Stimulated activated CD8-positive, alpha-beta memory T cell treated with anti-CD3 and anti-CD28 coated beads, Interleukin-4, amount 100 ng/mL, for 48 hours (primary cell): ENCODE data around the gene NEXN.
"Not testable (repeated sequence)": the region's sequence is repeated elsewhere in the genome, so short reads cannot be mapped to it uniquely, and the experiment has no call there.

Source experiments
- DNase-seq: peaks from one replicate; pipeline ENCODE4 v3.0.0-alpha.2; 2020

Gene NEXN

DNA sequence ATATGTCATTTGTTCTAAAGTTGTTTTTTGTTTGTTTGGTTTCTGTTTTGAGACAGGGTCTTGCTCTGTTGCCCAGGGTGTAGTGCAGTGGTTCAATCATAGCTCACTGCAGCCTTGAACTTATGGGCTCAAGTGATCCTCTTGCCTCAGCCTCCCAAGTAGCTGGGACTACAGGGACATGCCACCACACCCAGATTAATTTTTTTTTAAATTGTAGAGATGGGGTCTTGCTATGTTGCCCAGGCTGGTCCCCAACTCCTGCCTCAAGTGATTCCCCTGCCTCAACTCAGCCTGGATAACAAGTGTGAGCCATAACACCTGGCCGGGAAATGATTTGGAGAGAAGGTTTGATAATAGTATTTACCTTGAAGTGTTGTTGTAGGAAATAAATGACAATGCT lies 18.2 kb downstream of the NEXN start:
- no peak for DNase-seq

DNA sequence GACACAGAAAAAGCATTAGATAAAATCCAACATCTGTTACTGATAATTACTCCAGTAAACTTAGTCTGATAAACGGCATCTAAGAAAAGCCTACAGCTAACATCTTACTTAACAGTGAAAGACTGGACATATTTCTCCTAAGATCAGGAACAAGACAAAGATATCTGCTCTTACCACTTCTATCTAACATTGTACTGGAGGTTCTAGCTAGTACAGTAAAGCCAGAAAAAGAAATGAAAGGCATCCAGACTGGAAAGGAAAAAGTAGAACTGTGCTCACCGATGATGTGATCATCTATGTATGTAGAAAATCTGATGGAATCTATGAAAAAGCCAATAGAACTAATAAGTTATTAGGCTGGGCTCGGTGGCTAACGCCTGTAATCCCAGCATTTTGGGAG lies 21.7 kb downstream of the NEXN start:
- DNase-seq = no peak

GRCh38 chr1:77918918-77919317 lies 30.5 kb downstream of the NEXN start:
- DNase-seq = not testable (repeated sequence)

GRCh38 chr1:77925518-77925917 lies 37.1 kb downstream of the NEXN start:
- no peak for DNase-seq

DNA sequence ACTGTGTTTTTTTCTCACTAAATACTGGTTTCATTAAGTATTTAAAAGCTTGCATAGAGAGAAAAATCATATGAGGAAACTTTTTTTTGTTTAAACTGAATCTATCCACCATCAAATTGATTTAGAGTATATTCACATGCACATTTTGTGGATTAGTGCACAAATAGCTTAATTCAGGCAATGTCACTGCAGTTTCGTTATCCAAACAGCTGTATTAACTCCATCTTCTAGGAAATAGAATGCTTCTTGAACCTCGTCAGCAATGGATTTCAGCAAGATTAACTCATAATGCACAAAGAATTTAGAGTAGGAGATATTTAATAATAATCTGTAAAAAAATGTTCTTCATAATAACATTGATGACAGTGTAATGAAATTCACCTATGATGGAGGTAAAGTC lies 37.5 kb downstream of the NEXN start:
- no peak for DNase-seq

- no peak for DNase-seq
Observed at GRCh38 chr1:77926561-77927357, 38.3 kb downstream of the NEXN start.

DNA sequence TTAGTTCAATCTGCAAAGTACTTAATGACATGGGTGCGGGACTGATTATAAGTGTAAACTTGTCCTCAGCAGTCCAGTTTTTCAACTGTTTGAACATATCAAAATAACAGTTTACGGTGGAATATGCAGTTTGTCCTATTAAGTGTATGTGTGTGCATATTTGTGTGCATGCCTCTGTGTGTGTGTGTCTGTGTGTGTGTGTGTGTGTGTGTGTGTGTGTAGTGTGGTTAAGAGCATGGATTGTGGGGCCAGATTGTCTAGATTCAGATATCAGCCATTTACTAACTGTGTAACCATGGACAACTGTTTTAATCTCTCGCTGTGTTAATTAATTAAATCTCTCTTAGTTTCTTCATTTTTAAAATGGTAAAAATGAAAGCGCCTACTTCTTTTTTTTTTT lies 39.0 kb downstream of the NEXN start:
- DNase-seq = no peak

DNA sequence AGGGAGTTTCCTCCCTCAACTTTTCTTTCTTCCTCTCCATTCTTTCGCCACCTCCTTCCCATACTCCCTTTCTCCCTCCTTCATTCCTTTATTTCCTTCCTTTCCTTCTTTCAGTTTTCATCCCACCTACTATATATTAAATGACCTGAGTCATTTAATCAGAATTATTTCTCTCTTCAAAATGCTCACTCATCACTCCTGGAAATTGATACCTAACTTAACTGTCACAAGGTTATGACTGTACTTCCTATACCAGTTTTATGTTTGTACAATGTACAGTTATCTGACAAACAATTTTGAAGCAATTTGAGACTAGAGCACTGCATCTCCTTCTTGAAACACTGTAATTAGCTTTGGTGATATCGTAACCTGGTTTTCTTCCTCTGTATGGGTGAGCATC lies 41.4 kb downstream of the NEXN start:
- no peak for DNase-seq

GRCh38 chr1:77938651-77939050 lies 50.2 kb downstream of the NEXN start:
- no peak for DNase-seq

DNA sequence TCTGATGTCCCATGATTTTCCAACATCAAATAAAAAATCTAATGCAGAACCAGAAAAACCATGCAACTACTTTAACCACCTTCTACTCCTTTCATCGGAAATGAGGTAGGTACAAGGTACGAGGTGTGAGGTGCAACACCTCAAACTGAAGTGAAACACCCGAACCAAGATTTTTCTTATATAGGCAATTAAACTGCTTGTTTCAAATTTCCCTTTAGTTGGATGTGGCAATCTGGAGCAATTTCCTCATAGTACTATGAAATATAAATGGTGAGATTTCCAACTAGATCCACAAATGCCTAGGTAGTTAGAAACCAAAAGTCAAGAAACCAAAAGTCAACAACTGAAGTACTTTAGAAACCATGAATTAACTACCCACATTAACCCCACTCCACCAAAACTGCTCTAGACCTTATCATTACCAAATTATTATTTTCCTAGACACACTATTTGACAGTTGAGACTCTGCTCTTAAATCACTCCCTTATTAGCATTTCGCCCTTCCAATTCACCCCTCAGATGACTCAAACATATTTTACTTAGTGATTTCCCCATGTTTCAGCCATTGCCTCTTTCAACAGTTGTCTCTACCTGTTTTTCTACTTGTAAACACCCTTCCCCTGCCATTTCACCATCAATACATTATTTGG lies 52.6 kb downstream of the NEXN start:
- DNase-seq = no peak

DNA sequence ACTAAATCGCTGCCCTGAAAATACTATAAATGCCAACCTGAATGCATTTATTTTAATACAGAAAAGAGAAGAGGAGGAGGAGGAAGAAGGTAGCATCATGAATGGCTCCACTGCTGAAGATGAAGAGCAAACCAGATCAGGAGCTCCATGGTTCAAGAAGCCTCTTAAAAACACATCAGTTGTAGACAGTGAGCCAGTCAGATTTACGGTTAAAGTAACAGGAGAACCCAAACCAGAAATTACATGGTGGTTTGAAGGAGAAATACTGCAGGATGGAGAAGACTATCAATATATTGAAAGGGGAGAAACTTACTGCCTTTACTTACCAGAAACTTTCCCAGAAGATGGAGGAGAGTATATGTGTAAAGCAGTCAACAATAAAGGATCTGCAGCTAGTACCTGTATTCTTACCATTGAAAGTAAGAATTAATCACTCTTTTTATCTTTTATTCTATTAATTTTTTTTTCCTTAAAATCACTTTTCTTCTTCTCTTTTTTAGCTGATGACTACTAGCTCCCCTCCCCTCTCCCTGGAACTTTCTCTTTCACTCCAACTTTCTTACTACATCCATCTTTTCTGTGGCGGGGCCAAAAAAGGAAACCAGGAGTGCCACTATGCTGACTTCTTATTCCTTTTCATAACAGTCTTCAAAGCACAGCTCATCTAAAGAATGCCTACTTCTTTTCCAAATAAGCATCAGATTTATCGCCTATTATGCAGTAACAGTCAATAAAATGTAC lies 54.1 kb downstream of the NEXN start:
- no peak for DNase-seq

GRCh38 chr1:77945345-77945744 lies 56.9 kb downstream of the NEXN start:
- no peak for DNase-seq

DNA sequence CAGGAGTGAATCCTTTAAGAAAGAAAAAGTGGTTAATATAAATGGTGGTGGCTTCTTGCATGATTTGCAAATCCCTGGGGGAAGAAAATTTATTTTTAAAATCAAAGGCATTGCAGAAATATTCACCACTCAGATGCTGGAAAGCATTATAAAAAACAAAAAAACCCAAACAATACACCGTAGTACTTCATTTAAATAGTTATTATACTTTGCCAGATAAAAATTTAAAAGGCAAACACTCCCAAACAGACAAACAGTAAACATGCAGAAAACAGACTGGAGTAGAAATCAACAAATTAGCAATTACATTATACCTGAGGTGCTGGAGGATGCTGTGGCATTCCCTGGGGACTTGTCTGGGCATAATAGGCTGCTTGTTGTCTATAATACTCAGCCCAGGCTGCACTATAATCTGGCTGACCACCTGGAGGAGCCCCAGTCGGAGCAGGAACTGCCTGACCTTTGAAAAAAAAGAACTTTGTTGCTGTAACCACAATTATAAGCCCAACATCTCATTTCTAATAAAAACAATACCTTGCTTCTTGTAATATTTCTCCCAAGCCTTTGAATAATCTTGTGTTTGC lies 60.5 kb downstream of the NEXN start:
- no peak for DNase-seq

DNA sequence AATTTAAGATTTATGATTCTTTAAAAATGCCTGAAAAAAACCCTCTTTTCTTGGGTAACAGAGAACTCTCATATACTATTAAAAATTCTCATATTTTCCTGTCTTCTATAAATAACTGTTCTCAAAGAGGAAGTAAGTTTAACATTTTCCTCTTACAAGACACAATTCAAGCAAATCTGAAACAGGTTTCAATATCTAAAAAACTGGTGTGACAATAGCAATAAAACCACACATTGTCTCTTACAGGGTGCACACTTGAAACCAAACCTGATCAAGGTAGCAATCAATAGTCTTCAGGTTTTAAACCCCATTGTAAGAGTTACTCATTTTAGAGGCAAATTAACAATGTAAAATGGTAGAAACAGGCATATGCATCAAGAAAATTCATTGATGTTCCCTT lies 62.4 kb downstream of the NEXN start:
- no peak for DNase-seq

- no peak for DNase-seq
Observed at GRCh38 chr1:77951328-77951727, 62.9 kb downstream of the NEXN start.

- DNase-seq = no peak
Observed at GRCh38 chr1:77953907-77954306, 65.5 kb downstream of the NEXN start.

- no peak for DNase-seq
Observed at GRCh38 chr1:77954521-77954920, 66.1 kb downstream of the NEXN start.

DNA sequence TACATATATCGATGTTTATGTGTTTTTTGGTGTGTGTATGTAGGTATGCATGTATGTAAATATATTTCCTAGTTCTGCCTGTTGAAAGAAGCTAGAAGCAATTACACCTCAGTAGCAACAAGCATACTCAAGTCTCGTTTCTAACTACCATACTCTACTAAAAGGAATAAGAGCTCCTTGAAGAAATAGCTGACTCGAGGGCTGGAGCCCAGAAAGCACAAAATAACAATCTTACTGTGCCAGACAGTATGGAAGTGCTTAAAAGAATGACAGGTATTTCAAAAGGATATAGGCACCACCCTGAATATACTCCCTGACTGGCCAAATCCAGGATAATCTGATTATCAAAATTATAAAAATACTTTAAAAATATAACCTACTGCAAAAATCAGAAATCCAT lies 67.3 kb downstream of the NEXN start:
- DNase-seq = no peak

DNA sequence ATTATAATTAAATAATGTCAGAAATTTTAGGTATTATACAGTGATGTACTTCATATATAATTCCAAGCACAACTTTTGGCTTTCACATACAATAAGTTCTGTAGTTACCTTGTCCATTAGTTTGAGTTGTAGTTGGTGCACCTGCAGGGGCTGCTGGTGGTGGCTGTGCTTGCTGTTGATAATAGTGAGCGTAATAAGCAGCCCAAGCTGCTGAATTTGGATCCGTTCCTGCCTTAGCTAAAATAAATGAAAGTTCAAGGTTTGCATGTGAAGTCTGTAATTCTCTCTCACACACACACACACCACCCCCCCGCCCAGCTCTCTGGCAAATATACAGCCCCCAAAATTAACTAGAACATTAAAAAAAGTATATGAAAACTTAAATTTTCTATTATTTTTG lies 68.0 kb downstream of the NEXN start:
- no peak for DNase-seq

- no peak for DNase-seq
Observed at GRCh38 chr1:77958391-77958790, 70.0 kb downstream of the NEXN start.

DNA sequence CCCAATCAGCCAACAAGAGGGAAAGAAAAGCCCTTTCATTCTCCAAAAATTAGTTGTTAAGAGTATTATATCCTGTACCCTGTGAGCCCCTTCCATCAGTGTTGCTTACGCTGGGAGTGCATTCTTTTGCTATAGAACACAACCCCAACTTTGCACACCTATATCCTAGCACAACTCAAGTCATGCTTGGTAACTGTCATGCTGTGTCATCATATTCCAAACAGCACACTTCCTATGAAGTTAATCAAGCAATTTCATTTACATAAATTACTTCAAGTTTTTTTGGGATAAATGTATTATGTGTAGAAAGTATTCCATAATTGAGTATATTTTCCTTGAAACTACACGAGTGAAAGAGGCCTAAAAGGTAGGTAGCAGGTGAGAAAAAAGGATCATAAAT lies 70.4 kb downstream of the NEXN start:
- DNase-seq = no peak

DNA sequence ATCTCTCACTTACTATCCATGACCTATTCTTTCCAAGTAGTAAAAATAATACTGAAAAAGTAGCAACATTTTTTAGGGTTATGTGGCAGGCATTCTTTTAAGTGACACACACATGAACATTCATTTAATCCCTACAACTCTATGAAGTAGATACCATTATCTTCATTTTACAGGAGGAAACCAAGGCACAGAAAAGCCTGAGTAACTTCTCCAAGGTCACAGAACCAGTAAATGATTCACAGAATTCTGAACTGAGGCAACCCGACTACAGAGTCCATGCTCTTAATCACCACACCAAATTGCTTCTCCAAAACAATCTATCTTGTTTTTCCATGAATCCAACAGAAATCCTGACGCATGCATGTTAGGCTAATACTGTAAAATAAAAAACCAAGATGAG lies 73.0 kb downstream of the NEXN start:
- DNase-seq = no peak

- no peak for DNase-seq
Observed at GRCh38 chr1:77966291-77966690, 77.9 kb downstream of the NEXN start.

DNA sequence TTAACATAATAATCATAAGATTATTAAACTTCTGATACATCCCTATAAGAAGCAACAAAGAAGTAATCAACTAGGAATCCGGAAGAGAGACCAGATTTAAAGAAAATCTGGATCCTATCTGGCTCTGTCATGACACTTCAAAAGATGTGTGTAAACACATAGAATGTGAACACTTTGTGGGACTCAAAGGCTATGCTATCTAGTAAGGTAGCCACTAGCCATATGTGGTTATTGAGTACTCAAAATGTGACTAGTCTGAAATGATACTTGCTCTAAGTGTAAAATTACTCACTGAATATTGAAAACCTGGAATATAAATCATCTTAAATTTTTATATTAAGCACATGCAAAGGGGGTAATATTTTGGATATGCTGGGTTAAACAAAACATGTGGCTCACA lies 81.8 kb downstream of the NEXN start:
- no peak for DNase-seq
